IPS DF 4.7 (cell line): ENCODE measurements around the gene LYZL1.
"Not testable (repeated sequence)": the region's sequence is repeated elsewhere in the genome, so short reads cannot be mapped to it uniquely, and the experiment has no call there.

ENCODE experiments used
- DNase-seq: peaks from one replicate; pipeline ENCODE4 v3.0.0-alpha.2; 2013; ENCODE audit warnings: low spot score; ENCODE audit errors: extremely low read depth

The LYZL1 gene

DNA sequence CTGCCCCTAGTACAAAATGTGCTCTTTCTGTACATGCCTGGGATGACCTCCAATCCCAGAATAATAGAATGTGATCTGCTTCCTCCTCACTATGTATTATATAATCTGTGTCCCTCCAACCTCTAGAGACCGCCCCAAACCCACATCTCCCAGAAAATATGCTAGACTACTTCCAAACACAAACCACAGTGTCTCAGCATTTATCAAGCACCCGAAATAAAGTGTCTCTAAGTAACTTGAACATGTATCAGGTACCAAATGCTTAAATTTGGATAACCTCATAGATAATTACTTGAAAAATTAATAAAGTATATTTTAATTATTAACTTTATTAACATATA lies 16.1 kb downstream of the LYZL1 start:
- DNase-seq: no peak

- no peak for DNase-seq
These were observed 17.8 kb downstream of the LYZL1 start for GRCh38 chr10:29306688-29307087.

GRCh38 chr10:29308142-29308541 lies 19.3 kb downstream of the LYZL1 start:
- DNase-seq: not testable (repeated sequence)

DNA sequence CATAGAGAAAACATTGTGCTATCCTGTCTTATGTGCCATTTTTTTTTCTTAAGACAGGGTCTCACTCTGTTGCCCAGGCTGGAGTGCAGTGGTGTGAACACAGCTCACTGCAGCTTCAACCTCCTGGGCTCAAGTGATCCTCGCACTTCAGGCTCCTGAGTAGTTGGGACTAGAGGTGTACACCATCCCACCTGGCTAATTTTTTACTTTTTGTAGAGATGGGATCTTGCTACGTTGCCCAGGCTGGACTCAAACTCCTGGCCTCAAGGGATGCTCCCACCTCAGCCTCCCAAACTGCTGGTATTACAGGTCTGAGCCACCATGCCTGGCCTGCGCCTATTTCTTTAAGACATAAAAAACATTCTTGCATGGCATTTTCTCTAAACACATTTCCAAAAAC lies 20.6 kb downstream of the LYZL1 start:
- DNase-seq: no peak

GRCh38 chr10:29310463-29310862 lies 21.6 kb downstream of the LYZL1 start:
- not testable (repeated sequence) for DNase-seq

DNA sequence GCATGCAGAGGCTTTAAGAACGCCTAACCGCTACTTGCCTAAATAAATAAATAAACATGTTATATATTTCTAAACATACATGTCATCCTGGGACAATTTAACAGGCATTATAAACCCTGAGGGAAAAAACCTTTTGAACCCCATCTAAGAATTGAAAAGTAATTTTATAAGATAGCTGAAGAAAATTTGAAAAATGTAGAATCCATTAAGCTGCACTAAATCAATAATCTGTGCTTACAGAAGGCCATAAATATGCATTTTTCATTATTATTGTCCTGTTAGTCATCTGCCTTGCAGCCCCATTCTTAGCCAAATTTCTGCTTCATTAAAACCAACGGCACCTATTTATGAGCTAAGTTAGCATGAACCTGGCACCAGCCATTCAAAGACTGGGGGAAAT lies 24.2 kb downstream of the LYZL1 start:
- DNase-seq: no peak

- DNase-seq: no peak
These were observed 25.9 kb downstream of the LYZL1 start for GRCh38 chr10:29314726-29315125.

DNA sequence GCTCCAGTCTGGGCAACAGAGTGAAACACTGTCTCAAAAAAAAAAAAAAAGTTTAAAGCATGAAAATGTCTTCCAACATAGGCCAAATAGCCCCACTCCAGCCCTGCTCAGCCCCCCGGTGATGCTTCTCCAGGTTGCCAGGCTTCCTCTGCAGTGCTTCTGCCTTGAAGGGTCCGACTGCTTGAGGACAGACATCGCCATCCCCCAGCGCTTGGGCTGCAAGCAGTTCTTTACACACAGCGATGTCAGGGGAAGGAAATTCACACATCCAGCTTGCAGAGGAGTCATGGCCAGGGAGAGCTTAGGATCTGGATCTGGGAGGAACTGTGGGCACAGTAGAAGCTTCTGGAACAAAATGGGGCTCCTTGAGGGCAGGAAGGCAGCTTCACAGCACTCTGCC lies 26.9 kb downstream of the LYZL1 start:
- no peak for DNase-seq

DNA sequence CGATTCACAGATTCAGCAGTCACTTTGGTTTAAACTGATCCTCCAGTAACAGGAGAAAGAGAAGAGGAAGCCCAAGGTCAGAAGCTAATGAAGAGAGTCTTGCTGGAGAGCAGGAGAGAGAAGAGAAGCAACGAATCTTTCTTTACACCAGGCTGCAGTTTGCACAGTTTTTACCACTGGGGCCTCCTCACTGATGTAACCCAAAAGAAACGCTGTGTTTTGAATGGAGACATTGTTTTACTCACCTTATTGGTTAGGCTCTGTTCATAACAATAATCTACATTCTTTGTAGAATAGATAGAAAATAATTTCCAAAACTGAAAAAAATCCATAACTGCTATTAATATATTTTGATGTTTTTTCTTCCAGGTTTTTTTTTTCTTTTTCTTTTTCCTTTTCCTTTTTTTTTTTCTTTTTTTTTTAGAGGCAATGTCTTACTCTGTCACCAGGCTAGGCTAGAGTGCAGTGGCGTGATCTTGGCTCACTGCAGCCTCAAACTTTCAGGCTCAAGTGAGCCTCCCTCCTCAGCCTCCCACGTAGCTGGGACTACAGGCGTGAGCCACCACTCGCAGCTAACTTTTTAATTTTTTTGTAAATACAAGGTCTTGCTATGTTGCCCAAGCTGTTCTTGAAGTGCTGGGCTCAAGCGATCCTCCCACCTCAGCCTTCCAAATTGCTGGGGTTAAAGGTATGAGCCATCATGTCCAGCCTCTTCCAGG lies 27.6 kb downstream of the LYZL1 start:
- DNase-seq: no peak

- no peak for DNase-seq
These were observed 28.2 kb downstream of the LYZL1 start for GRCh38 chr10:29317027-29317420.

- DNase-seq: no peak
These were observed 28.7 kb downstream of the LYZL1 start for GRCh38 chr10:29317423-29318021.

DNA sequence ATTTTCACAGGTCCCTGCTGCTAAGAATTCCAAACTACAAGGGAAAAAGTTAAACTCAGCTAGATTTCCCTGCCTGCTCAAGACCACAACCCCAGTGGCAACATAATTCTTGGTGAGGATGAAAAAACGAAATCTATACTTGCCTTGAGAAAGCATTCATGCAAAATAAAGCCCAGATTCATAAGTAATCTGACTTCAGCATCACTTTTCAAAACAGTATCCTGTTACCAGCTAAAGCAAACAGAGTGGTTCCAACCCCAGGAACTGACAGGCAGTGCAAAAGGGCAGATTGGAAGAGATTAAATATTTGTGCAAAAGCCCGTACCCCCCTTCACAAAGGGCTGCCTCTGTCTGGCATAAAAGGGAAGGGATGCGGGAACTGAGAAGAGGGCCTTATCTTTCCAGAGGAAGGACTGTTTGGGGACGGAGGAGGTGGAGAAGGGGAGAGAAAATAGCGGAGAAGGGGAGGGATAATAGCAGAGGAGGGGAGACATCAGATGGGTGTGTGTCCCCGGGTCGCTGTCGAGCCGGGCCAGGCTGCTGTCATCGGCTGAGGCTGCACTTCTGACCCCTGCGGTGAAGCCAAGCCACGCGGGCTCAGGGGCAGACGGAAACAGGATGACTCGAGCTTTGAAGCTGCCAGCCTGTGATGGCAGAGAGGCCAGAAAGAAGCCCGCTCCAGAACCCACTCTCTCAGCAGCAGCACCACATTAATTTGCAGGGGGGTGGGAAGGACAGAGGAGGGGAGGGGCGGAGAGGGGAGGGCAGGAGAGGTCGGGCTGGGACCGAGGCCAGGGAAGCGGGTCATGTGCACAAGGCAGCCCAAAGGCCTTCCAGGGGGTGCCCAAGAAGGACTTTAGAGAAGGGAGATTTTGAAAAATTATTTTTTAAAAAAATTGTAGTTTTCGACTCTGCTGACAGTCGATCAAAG lies 29.5 kb downstream of the LYZL1 start:
- not testable (repeated sequence) for DNase-seq

DNA sequence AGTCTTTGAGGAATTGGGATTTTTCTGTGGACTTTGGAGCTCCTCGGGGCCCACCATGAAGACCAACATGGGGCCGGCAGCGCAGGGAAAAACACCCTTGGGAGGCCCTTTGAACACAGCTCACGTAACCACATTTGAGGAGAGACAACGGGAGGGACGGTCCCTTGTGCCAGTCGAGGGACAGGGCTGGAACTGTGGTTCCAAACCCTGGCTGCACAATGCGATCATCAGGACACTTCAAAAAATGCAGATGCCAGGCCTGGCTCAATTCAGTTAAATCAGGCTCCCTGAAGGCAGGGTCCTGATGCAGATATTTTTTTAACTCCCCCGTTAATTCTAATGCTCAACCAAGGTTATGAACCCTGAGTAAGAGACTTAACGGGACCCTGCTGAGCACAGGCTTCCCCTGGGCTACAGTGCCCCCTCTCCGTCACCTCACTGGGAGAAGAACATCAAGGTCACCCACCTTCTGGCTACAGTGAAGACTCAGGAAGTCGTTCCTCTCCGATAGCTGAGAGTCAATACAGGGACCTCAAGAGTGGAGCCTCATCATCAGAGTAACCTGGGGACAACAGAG lies 30.4 kb downstream of the LYZL1 start:
- no peak for DNase-seq

GRCh38 chr10:29320680-29321121 lies 31.8 kb downstream of the LYZL1 start:
- not testable (repeated sequence) for DNase-seq

- DNase-seq: no peak
These were observed 32.8 kb downstream of the LYZL1 start for GRCh38 chr10:29321656-29322055.

DNA sequence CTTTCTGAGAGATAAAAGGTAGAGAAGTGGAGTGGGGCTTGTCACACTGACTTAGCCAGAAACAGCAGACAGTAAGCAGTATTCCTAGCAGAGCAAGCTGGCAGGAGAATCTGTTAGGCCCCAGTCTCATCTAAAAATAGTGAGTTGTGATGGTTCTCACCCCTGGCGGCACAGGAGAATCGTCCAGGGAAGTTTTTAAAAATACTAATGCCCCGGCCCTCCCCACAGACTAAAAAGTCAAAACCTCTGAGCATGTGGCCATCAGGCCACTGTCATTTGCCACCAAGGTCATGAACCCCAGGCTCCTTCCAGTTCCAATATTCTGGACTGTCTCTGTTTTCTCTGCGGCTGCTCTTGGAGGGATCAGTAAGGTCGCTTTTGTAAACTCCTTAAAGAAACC lies 34.0 kb downstream of the LYZL1 start:
- DNase-seq: no peak

DNA sequence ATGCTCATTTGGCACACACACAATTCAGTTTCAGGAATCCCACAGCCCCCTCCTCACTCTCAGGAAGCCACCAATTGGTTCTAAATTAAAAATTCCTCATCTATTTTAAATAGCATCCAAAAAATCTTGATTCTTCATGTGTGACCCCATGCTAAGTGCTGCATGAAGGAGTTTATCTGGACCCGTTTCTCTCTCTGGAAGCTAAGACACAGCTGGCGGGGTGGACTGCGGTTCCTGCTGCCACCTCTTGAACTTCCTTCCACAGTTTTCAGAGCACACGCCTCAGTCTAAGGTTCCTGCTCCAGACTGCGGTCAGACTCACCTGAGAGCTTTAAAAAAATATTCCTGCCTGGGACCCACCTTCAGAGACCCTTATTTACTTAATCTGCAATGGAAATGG lies 34.5 kb downstream of the LYZL1 start:
- DNase-seq: no peak

GRCh38 chr10:29324220-29324841 lies 35.5 kb downstream of the LYZL1 start:
- DNase-seq: no peak

- no peak for DNase-seq
These were observed 37.4 kb downstream of the LYZL1 start for GRCh38 chr10:29326299-29326698.

DNA sequence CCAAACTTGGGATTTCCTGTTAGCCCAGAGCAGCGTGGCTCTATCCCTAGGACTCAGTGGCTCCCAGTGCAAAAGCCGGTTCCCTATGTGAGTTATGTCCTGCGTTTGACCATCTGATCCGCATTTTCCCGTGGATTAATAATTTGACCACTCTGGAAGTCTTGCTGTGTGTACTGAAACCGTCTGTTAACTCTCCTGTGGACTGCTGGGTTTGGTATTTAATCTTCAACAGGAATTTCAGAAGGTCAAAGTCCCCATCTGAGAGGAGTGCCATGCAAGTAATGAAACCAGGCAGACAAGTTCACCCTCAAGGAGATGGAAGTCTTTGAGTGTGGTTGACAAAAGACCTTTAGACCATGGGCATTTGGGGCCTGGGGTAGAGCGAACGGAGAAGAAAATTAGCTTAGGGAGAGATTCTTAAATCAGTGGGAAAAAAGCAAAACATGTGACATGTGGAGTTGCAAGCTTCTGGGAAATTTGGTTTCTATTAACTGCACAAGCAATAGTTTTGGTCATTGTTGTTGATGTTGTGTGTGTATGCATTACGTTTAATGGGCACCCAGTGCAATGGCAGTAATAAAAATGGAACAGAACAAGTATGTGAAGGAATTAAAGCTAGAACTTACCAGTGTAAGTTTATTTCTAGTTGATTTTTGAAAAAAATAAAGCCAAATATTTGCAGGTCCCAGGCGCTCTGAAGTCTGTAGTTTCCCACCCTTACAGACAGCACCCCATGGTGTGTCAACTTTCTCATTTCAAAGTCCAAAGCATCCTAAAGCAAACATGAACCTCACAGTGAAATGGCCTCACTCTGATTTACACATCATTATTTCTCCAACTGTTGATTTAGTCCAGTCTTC lies 38.2 kb downstream of the LYZL1 start:
- no peak for DNase-seq

DNA sequence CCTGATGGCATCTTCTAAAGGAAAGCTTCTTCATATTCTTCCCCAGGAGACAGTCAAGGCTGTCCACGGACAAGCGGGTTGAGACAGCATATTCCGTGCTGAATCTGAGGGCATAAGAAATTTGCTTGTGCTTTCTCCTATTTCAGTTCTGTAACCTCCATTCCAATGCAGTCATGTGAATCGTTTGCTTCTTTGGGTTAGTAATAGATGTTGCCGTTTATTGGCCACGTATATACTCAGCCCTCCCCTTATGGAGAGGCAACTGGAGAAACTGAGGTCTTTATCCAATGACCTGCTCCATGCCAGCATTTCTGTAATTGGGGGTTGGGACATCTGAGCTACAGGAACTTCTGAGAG lies 38.9 kb downstream of the LYZL1 start:
- no peak for DNase-seq
